Occipital lobe (tissue), 2 donors: ENCODE results near the gene PGAM2. TPM values are rescaled to one million over a fixed set of nuclear protein-coding genes. Genes with fewer than 3 reads are reported as not detected.

Experiments used
- DNase-seq: peaks from one replicate; lab custom pipeline; 2025; lab: John Stamatoyannopoulos, UW
- total RNA-seq: library from RNA; depleted of rRNA; stranded (reverse); fragments of >200 nt; gene quantifications from one replicate; pipeline ENCODE4 v1.2.3, GENCODE V29; 2014

PGAM2 gene
- total RNA-seq, 1 donor from 2014 or later: 5.9 TPM

DNA sequence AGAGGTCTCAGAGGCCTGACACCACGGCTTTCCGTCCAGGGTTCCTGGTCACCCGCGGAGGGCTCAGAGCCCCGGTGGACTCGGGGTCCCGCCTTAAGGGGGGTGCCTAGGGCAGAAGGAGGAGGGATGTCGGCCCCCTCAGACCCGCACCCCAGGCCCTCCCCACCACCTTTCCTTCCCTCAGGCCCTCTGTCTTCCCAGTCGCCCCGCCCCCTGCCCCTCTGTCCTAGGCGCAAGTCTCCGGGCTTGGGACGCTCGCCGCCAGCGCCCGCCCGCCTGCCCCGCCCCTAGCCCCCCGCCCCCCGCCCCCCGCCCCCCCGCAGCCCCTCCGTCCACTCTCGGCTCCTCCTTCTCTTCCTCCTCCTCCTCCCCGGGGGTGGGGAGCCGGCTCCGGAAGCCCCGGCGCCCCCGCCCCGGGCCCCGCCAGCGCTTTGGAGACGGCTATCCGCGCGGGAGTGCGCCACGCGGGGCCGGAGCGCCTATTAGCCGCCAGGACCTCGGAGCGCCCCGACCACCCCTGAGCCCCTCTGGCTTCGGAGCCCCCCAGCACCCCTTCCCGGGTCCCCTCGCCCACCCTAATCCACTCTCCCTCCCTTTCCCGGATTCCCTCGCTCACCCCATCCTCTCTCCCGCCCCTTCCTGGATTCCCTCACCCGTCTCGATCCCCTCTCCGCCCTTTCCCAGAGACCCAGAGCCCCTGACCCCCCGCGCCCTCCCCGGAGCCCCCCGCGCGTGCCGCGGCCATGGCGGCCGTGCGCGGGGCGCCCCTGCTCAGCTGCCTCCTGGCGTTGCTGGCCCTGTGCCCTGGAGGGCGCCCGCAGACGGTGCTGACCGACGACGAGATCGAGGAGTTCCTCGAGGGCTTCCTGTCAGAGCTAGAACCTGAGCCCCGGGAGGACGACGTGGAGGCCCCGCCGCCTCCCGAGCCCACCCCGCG is 38.8 kb upstream of the PGAM2 start, which contains the start of gene AEBP1:
AEBP1 (plus strand) TSS at position 423 of the 937 bp plus-strand sequence; CDS start at position 744, 321 bp downstream.
- no peak for DNase-seq

DNA sequence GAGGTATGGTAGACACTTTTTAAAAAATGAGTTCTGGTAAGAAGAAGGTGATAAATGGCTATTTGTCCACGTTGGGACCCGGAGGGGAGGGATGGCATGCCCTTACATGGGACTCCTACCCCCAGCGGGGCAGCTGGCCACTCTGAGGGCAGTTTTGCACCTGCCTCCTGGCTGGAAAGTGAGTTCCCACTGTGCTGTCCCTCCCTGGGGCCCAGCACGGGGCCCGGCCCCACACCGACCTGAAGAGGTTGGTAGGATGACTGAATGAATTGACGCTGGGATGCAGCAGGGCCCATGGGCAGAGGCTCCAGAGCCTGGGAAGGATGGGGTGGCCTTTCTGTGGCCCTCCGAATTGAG is 38.2 kb upstream of the PGAM2 start:
- no peak for DNase-seq

DNA sequence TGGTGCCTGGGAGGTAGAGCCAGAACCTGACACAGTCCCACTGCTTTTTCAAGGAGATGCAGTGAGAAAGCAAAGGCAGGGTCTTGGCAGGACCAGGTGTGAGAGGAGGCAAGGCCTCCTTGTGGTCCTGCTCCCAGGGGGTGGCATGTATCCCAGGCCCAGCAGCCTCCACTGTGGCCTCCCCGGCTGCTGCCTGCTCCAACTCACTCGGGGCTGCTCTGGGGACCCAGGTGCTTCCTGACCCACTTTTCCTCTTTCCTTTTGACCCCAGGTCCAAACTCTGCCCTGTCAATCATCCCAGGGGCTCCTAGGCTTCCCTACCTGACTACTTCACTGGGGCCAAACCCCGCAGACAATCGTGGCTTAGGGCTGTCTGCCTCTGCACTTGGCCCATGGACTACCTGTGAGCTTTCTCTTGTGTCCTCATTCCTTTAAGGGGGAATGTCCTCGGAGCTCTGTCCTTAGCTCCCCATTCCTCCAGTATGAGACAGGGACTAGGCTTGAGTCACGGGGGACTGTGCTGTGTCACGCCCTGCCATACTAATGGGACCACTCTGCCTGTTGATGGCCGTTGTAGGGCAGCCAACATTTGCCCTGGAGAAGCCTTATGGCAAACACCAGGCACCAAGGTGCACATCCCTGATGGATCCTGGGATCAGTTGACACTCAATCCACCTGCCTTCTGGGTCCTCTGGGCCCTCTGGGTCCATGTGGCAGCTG is 37.6 kb upstream of the PGAM2 start:
- DNase-seq: no peak

DNA sequence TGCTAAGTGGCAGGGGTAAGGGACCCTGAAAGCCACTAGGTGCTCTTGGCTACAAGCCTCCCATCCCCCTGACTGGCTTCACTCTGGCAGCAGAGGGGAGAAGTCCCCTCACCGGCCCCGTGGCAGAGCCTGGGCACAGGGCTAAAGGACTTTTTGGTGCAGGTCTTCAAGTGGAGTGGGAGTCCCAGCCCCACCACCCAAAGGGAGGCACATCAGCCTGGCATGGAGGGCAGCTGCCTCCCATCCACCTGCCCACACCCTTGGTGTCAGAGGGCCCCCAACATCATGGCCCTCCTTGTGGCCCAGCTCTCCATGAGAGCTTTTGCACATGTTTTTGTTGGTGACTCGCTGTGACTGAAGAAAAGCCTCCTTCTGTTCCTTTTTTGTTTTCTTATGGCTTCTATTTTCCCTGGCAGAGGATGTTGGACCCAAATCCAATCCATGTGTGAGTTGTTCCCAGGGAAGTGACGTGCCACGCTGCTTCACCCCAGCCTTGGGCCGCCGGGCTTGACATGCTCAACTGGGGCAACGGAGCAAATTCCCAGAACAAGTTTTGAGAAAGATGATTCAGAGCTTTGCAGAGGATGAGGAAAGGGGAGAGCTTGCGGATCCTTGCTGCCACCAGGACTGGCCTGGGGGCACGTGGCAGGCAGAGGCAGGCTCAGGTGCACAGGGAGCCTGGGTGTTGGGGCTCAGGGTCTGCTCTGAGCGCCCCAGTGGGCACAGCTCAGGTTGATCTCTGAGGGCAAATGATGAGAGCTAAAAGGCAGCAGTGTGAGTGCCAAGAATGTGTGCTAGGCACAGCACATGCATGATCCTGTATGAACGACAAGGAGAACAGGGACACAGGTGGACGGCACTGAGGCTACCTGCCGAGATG is 36.8 kb upstream of the PGAM2 start:
- DNase-seq: no peak

DNA sequence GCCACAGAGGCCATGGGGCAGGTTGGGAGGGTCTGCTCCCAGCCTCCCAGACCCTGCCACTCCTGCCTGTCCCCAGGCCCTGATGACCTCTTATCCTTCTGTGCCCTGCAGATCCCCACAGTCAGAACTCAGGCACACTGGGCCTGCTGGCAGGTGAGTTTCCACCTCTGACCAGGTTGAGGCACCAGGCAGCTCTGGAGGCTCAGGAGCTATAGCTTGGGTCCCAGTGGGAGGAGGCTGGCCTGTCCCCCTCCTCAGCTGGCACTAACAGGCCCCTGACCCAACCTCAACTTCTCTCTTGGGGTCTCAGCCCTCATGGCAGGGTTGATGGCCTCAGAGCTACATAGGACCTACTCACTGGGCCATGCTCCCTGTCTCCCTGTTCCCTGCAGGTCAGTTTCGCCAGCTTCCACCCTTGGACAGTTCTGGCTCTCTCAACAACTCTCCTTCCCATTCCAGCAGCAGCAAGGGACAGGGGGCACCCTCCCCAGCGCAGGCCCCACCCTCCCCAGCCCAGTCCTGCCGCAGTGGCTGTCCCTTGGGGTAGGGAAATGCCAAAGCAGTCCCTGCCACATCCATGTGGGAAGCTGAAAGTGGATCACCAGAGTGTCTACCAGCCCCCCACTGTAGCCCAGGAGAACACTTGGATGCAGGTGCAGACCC is 36.1 kb upstream of the PGAM2 start:
- no peak for DNase-seq

DNA sequence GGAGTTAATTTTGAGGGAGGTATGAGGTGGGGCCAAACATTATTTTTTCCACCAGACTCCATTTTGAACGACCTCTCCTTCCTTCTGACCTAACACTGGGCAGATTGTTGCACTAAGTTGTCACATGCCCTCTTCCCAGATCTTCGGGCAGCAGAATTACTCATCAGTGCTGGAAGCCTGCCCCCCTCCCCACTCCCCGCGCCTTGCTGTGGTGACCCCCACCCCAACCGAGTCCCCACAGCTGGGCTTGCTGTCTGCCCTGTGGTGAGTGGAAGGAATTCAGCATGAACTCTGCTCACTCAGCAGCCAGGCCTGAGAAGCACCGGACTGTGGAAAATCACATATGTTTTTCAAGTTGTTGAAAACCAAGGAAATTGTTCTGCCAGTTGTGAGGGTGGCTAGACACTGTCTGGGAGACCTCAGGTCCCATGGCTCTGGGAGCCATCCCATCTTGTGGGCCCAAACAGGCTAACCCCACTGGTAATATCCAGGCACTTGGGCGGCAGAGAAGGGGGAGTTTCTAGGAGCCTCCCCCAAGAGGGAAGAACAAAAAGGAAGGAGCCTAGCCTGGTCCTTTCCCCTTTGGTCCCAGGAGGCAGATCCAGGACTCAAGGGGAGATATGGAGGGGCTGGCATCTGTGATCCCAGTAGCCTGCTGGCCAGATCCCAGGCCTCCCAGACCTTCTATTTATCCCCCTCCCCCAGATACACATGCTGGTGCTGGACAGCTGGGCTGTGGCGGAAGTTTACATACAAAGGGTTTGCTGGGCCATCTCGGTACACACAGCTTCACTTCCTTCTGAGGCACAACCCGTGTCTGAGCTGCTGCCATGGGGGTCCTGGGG is 35.3 kb upstream of the PGAM2 start:
- DNase-seq: peak; percentile 22

DNA sequence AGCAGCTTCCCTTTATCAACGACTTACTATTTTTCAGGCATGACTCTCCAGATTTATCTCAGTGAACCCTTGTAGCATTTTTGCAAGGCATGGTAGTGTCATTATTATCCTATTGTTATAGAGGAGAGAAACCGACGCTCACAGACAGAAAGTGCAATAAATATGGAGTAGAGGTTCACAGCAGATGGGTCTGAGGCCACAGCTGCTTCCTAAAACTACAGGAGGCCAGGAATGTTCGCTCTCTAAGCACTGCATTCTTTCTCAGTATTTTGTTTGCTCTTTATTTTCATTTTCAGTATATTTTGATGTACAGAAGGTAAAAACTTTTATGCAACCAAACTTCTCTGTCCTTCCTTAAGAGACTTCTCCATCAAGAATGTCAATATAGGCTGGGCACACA is 34.3 kb upstream of the PGAM2 start:
- DNase-seq: no peak

DNA sequence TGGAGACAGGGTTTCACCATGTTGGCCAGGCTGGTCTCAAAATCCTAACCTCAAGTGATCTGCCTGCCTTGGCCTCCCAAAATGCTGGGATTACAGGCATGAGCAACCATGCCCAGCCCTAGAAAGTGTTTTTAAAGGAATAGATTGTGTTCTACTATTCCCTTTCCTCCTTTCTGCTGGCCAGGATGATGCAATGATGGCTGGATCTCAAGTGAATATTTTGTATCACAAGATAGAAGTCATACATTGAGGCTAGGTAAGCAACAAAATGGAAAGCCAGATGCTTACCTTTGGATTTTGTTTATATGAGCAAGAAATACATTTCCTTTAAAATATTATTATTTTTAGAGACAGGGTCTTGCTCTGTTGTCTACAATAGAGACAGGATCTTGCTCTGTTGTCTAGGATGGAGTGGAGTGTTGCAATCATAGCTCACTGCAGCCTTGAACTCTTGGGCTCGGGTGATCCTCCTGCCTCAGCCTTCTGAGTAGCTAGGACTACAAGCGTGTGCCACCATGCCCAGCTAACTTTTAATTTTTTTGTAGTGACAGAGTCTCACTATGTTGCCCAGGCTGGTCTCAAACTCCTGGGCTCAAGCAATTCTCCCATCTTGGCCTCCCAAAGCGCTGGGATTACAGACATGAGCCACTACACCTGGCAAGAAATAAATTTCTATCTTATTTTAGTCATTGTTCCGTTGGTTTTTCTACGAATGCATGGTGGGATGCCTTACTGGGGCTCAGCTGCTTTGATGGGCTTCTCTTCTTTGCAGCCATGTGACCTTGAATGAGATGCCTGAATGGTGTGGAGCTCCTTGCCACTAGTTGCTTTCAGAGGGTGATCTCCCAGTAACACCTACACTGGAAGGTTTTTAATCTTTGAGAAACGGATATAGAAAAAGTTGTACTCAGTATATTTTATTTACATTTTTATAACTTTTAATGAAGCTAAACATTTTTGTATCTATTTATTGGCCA is 33.0 kb upstream of the PGAM2 start:
- no peak for DNase-seq

DNA sequence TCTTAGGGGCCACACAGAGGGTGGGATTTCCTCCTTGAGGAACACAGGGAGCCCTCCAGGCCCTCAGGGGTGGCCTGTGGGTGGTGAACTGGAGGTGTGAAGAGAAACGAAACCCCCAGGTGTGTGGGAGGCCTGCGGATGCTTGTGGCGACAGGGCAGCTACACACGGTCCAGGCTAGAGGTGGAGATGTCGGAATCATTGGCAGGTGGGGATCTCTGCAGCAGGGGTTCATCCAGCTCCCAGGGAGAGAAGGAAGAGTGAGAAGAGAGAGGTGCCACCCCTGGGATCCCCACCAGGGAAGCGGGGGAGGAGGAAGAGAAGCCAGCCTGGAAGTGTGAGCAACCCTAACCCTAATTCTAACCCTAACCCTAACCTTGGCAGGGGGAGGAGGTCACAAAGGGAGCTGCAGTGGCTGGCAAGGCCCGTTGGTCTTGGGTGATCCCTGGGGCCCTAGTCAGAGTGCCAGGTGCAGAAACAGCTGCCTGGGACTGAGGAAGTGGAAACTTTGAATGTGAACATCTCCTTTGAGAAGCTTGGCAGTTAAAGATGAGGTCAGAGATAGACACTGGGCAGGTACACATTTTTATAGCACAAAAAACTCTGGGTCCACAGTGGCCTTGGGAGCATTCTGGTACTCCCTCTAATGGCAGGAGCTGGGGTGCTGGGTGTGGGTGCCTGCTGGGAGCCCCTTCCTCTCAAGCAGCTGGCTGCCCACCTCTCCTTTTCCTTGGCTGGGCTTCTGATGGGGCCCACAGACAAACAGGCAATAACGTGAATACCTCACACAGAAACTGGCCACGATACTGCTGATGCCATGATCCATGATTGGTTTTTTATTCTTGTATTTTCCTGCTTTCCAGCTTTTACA is 31.9 kb upstream of the PGAM2 start:
- DNase-seq: no peak

DNA sequence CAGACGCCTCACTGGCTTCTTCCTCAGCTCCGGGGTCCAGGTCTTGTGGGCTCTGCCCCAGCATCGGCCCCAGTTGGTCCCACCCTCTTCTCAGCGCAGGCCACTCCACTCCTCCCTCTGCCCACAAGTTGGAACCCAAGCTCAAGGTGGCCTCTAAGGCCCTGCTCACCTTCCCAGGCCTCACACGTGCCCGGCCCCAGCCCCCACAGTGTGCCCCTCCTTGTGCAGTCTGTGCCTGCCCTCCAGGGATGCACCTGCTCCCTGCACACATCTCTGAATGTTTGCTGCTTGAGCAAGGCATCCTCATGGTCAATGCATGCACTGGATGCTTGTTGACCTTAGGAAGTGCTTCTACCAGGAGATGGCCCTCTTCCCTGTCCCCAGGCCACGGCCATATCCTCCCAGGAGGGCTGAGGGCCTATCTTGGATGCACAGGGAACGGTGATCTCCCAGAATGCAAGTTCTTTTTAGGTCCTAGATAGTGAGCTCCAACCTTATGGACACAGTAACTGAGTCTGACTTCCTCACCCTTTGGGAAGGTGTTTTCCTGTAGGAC is 31.0 kb upstream of the PGAM2 start:
- DNase-seq: no peak

DNA sequence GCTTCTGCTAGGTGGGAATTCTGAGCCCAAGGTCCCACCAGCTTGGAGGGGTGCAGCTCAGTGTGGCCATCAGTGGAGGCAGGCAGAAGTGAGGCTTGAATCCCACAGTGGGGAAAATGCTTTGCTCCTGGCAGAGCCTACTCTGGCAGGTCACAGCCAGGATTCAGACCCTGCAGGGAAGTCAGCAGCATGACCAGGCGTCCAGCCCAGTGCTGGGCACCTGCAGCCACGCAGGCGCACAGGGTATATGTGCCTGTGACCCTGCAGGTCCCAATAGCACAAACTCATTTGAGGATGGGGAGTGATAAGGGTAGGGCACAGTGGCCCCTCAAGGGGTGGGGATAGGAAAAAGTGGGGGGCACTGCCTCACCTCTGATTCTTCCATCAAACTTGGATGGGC is 30.4 kb upstream of the PGAM2 start:
- DNase-seq: no peak

DNA sequence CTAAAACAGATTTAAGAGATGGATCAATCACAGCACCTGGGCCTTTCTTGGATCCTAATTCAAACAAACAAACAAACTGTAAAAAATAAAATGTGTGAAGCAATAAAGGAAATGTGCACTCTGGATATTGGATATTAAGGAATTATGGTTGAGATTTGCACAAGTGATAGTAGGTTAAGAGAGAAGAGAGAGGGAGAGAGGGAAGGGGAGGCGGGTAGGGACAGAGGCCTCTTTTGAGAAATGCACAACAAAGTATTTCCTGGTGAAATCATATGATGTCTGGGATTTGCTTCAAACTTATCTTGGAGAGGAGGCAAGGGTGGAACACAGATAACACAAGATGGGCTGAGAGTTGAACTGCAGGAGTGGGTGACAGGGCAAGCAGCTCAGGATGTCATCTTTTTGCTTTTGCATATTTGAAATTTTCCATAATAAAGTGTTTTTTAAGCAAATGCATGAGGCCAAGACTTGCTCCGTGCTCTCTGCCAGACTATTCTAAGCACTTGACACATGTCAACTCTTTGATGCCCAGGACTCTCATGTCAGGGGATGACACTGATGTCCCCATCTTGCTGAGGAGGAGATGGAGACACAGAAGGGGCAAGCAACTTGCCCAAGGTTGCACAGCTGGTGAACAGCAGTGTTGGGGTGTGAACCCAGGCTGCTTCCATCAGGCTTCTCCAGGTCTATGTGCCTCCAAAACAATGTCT is 29.7 kb upstream of the PGAM2 start:
- DNase-seq: no peak

DNA sequence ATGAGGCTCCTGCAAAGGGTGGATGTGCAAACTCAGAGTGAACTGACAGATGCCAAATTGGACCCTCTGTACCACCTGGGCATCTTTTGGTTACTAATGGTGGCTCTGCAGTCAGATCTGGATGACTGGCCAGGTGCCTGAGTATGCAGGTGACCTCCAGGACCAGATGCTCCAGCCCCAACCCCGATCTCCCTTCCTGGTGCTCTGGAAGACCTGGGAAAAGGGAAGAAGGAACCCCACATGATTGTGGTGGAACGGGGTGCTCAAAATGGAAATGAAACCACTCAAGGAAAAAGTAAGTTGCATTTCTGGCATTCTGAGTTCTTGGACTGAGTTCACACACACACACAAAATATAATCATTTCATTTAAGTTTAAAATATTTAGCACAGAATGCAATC is 29.0 kb upstream of the PGAM2 start:
- DNase-seq: no peak

DNA sequence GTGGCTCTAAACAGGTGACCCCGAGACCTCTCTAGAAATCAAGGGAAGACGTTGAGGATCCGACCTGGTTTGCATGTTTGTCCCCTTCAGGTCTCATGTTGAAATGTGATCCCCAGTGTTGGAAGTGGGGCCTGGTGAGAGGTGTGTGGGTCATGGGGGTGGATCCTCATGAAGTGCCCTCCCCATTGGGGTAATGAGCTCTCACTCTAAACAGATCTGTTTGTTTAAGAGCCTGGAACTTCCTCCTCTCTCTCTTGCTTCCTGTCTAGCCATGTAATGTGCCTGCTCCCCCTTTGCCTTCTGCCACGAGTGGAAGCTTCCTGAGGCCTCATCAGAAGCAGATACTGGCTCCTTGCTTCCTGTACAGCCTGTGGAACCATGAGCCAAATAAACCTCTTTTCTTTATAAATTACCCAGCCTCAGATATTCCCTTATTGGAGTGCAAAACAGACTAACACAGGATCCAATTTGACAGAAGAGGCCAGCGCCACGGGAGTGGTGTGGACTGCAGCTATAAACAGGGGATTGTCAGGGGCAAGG is 27.8 kb upstream of the PGAM2 start:
- no peak for DNase-seq

DNA sequence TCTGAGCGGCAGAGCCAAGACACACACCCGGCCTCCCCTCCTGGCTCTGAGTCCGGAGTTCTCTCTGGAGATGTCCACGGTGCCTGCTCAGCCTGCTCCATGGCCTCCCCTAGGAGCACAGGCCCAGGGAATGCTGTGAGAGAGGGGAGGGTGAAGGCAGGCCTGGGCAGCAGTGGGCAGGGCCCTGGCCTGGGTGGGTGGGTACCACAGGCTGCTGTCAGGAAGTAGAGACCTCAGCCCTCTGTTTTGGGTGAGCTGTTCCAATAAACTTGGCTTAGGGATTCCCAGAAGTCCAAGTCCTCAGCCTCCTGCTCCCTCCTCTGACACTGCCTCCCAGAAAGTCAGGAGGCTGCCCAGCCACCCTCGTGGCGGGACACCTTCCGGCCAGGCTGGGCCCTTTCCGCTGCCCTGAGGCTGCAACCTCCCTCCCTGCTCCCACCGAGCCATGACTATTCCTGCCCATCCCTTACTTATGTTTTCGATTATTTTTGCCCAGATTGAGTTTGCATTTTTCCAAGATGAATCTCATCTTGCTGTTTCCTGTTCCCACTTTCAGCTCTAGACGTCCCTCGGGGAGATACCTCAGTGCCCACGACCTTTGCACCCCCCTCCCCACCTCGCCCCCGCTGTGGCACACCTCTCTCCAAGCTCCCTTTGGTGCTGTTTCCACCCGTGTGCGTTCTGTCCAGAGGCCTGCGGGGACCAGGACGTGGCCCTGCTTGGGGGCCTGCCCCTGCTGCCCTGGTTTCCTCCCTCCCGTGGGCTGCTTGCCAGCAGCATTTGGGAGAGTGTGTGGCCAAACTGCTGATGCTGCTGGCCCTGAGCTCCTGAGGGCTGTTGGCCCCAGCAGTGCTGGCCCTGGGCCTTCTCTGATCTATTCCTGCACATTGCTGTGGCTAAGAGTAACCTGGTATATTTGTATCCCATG is 22.8 kb upstream of the PGAM2 start:
- DNase-seq: no peak

DNA sequence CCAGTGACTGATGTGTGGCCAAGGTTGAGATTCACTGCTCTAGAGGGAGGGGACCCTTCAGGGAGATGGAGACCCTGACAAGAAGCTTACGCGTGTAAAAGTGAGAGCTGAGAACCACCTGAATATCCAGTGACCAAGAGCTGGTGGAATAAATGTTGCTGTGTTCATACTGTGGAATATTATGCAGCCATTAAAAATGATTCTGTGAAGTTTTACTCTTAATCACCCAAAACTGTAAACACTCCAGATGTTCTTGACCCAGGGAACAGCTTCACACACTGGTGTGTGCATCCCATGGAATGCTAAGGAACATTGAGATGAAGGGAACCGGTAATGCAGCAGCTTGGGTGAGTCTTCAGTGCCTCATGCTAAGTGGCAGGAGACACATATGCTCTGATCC is 21.3 kb upstream of the PGAM2 start:
- no peak for DNase-seq
